ENCODE results near the gene ERN2.
A peak's percentile ranks its signal among the peaks of the same experiment; 100 is the strongest.

The ERN2 gene

GRCh38 chr16:23673971-23674614 is 38.9 kb downstream of the ERN2 start:
- TF ChIP-seq CTCF (conservative IDR thresholded peaks at IDR 0.05; ENCODE audit: low read depth, low read length) = no peak
- no peak overlapping the region for H3K4me3 ChIP-seq (ENCODE audit: low read depth, low read length)
- DNase-seq (ENCODE audit: low read depth) = no peak

- no peak overlapping the region for H3K4me3 ChIP-seq (ENCODE audit: low read depth, low read length)
- TF ChIP-seq CTCF (conservative IDR thresholded peaks at IDR 0.05; ENCODE audit: low read depth, low read length) = no peak
- peak; percentile 75 for DNase-seq (ENCODE audit: low read depth)
Measured at GRCh38 chr16:23670137-23670776, 42.8 kb downstream of the ERN2 start.

- no peak for TF ChIP-seq CTCF (conservative IDR thresholded peaks at IDR 0.05; ENCODE audit: low read depth, low read length)
- no peak overlapping the region for H3K4me3 ChIP-seq (ENCODE audit: low read depth, low read length)
- no peak for DNase-seq (ENCODE audit: low read depth)
Measured at GRCh38 chr16:23668873-23669272, 44.1 kb downstream of the ERN2 start.

GRCh38 chr16:23668225-23668624 is 44.8 kb downstream of the ERN2 start:
- no peak overlapping the region for H3K4me3 ChIP-seq (ENCODE audit: low read depth, low read length)
- DNase-seq (ENCODE audit: low read depth) = no peak
- TF ChIP-seq CTCF (conservative IDR thresholded peaks at IDR 0.05; ENCODE audit: low read depth, low read length) = no peak

- no peak for DNase-seq (ENCODE audit: low read depth)
- H3K4me3 ChIP-seq (ENCODE audit: low read depth, low read length) = no peak overlapping the region
- no peak for TF ChIP-seq CTCF (conservative IDR thresholded peaks at IDR 0.05; ENCODE audit: low read depth, low read length)
Measured at GRCh38 chr16:23667355-23667659, 45.7 kb downstream of the ERN2 start.

- H3K4me3 ChIP-seq (ENCODE audit: low read depth, low read length) = no peak overlapping the region
- no peak for TF ChIP-seq CTCF (conservative IDR thresholded peaks at IDR 0.05; ENCODE audit: low read depth, low read length)
- DNase-seq (ENCODE audit: low read depth) = no peak
Measured at GRCh38 chr16:23666571-23667354, 46.3 kb downstream of the ERN2 start.

All from choroid plexus epithelial cell (primary cell).